SK-N-SH (cell line): ENCODE data around the gene RBMY1A1.
"Not testable (repeated sequence)": the region's sequence is repeated elsewhere in the genome, so short reads cannot be mapped to it uniquely, and the experiment has no call there.

ENCODE experiments used
- EP300 ChIP-seq, 2 experiments: IDR thresholded peaks; 2 replicates each; pipeline versions ENCODE4 v1.4.0 to v1.6.1; 2012; ENCODE audit warnings: borderline replicate concordance in 1 of 2, low read depth in 1 of 2, low read length in 1 of 2
- GABPA ChIP-seq: IDR thresholded peaks from 2 replicates; pipeline ENCODE4 v1.4.0; 2012; ENCODE audit warnings: low read depth, mild to moderate bottlenecking
- MXI1 ChIP-seq: IDR thresholded peaks from 2 replicates; pipeline ENCODE4 v1.6.1; 2012; ENCODE audit warnings: mild to moderate bottlenecking, low read depth, low read length, improper control_type of control experiment
- SMC3 ChIP-seq: IDR thresholded peaks from 2 replicates; pipeline ENCODE4 v1.6.1; 2012; ENCODE audit warnings: low read depth, low read length, improper control_type of control experiment
- TCF12 ChIP-seq: IDR thresholded peaks from 2 replicates; pipeline ENCODE4 v1.4.0; 2012
- TF ChIP-seq, protein P1 (sequence below): fragments of 200-600 bp; sonication (generic); IDR thresholded peaks from 2 replicates; pipeline ENCODE4 v1.6.1; 2017; ENCODE audit warnings: antibody characterized with exemption, mild to moderate bottlenecking, moderate library complexity

DNA sequence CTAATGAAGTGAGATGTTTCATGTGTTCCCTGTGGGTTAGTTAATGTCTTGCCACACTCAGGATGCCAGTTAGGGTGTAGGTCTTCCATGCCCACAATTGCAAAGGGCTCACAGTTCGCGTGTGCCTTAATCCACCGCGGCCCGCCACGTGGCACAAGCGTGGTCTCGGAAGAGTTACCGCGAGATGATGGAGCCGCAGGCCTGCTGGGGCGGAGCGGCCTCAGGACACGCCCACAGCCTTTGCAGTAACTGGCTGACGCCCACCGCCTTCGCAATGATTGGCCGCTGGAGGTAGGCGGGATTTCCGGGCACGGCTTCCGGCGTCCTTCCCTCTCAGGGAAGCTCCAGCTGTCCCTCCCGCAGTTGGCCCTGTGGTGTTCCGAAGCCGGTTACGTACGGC is at the start of gene RBMY1A1:
- TF ChIP-seq, protein P1, sequence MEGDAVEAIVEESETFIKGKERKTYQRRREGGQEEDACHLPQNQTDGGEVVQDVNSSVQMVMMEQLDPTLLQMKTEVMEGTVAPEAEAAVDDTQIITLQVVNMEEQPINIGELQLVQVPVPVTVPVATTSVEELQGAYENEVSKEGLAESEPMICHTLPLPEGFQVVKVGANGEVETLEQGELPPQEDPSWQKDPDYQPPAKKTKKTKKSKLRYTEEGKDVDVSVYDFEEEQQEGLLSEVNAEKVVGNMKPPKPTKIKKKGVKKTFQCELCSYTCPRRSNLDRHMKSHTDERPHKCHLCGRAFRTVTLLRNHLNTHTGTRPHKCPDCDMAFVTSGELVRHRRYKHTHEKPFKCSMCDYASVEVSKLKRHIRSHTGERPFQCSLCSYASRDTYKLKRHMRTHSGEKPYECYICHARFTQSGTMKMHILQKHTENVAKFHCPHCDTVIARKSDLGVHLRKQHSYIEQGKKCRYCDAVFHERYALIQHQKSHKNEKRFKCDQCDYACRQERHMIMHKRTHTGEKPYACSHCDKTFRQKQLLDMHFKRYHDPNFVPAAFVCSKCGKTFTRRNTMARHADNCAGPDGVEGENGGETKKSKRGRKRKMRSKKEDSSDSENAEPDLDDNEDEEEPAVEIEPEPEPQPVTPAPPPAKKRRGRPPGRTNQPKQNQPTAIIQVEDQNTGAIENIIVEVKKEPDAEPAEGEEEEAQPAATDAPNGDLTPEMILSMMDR = not testable (repeated sequence)
- TF ChIP-seq GABPA; SMC3; TCF12; MXI1; EP300 (IDR thresholded peaks at IDR 0.05; ENCODE audit: borderline replicate concordance in 1 of 2, low read depth in 1 of 2, low read length in 1 of 2): not testable (repeated sequence)
